GM12878 (cell line): ENCODE results near the gene SLC22A23. TPM values are rescaled to one million over a fixed set of nuclear protein-coding genes. Genes with fewer than 3 reads are reported as not detected.

Source experiments
- ATAC-seq: fragments of 200-7000 bp; cut with Tn5 transposase; 3 replicates; pipeline ENCODE4 v1.9.1; 2020; ENCODE audit warnings: mild to moderate bottlenecking, moderate library complexity
- BruUV-seq: library from RNA; stranded (reverse); fragments of 400-500 nt; replicated peaks from 2 replicates; lab custom pipeline; 2021; lab: Mats Ljungman, UMichigan
- CTCF ChIA-PET: fragments of 300-600 bp; sonication (Branson Sonifier 250); formaldehyde crosslinking; extraction: SDS; loops from one replicate; lab custom pipeline; 2021; ENCODE audit warnings: inconsistent platforms; lab: Yijun Ruan, JAX
- POLR2A ChIA-PET: fragments of 350-600 bp; formaldehyde crosslinking; extraction: SDS; loops from one replicate; lab custom pipeline; 2021; ENCODE audit warnings: inconsistent platforms; lab: Charles Lee
- RAD21 ChIA-PET: fragments of 300-600 bp; sonication (Branson Sonifier 250); formaldehyde crosslinking; loops from one replicate; lab custom pipeline; 2023; ENCODE audit warnings: antibody characterized with exemption; ENCODE audit not compliant: unreplicated experiment; lab: Charles Lee
- SMC1A ChIA-PET: fragments of 300-600 bp; sonication (Branson Sonifier 250); formaldehyde crosslinking; loops from one replicate; lab custom pipeline; 2023; ENCODE audit not compliant: unreplicated experiment, uncharacterized antibody; lab: Charles Lee
- DNase-seq: peaks from one replicate; pipeline ENCODE4 v3.0.0-alpha.2; 2011; ENCODE audit warnings: low read depth, low spot score
- FAIRE-seq: peaks from 3 replicates; lab custom pipeline; 2011; peaks lifted over from hg19 to GRCh38; lab: Jason Lieb, UNC
- H2AFZ ChIP-seq: 2 replicates; pipeline ENCODE4 v1.6.0; 2011; ENCODE audit warnings: low read depth, low read length, control low read depth; ENCODE audit not compliant: control insufficient read depth
- H3K27ac ChIP-seq: 2 replicates; pipeline ENCODE4 v1.5.1; 2011; ENCODE audit warnings: control low read depth; ENCODE audit not compliant: control insufficient read depth, insufficient read depth
- H3K27me3 ChIP-seq, 2 experiments: replicated peaks in 1 of 2; 2 replicates each; pipeline versions ENCODE4 v1.6.0 to v1.6.1; 2011; ENCODE audit warnings: low read length in 1 of 2; ENCODE audit not compliant: control insufficient read depth in 2 of 2, insufficient read depth in 2 of 2
- H3K36me3 ChIP-seq, 2 experiments: 2 replicates each; pipeline ENCODE4 v1.5.1; 2011; ENCODE audit warnings: low read length in 1 of 2; ENCODE audit not compliant: control insufficient read depth in 2 of 2, insufficient read depth in 2 of 2
- H3K4me1 ChIP-seq: 2 replicates; pipeline ENCODE4 v1.6.1; 2011; ENCODE audit warnings: mild to moderate bottlenecking, low read length, moderate library complexity, mixed read lengths; ENCODE audit not compliant: control insufficient read depth, insufficient read depth
- H3K4me2 ChIP-seq: 2 replicates; pipeline ENCODE4 v1.6.0; 2011; ENCODE audit warnings: control low read depth; ENCODE audit not compliant: control insufficient read depth, insufficient read depth
- H3K4me3 ChIP-seq: fragments of 200-600 bp; sonication (generic); 2 replicates; pipeline ENCODE4 v1.5.1; 2016
- H3K79me2 ChIP-seq: 2 replicates; pipeline ENCODE4 v1.6.0; 2011; ENCODE audit warnings: low read length; ENCODE audit not compliant: control insufficient read depth, insufficient read depth
- H3K9ac ChIP-seq: 2 replicates; pipeline ENCODE4 v1.8.0; 2011; ENCODE audit warnings: low read length, control low read depth, mixed read lengths; ENCODE audit not compliant: control insufficient read depth, insufficient read depth
- H3K9me3 ChIP-seq: replicated peaks from 3 replicates; pipeline ENCODE4 v1.5.1; 2011; ENCODE audit warnings: mild to moderate bottlenecking, low read length; ENCODE audit not compliant: control insufficient read depth, insufficient read depth
- H4K20me1 ChIP-seq: 2 replicates; pipeline ENCODE4 v1.6.0; 2011; ENCODE audit not compliant: control insufficient read depth, insufficient read depth
- CBX5 ChIP-seq: sonication (generic); IDR thresholded peaks from 2 replicates; pipeline ENCODE4 v1.6.1; 2016; ENCODE audit warnings: low read depth, moderate library complexity, mild to moderate bottlenecking, inconsistent platforms
- CUX1 ChIP-seq: IDR thresholded peaks from 2 replicates; pipeline ENCODE4 v1.6.1; 2012; ENCODE audit warnings: improper control_type of control experiment, low read depth, low read length; ENCODE audit not compliant: insufficient replicate concordance
- E2F4 ChIP-seq: IDR thresholded peaks from 2 replicates; pipeline ENCODE4 v1.6.1; 2012; ENCODE audit warnings: low read depth, low read length, improper control_type of control experiment
- KDM1A ChIP-seq: fragments of 200-600 bp; sonication (generic); IDR thresholded peaks from 2 replicates; pipeline ENCODE4 v1.6.1; 2016; ENCODE audit warnings: borderline replicate concordance
- RCOR1 ChIP-seq: conservative IDR thresholded peaks from 2 replicates; pipeline ENCODE4 v1.6.1; 2012; ENCODE audit warnings: low read depth, low read length, improper control_type of control experiment
- SKIL ChIP-seq: fragments of 450-650 bp; IDR thresholded peaks from 2 replicates; pipeline ENCODE4 v1.6.1; 2017; ENCODE audit warnings: mild to moderate bottlenecking, low read depth, inconsistent platforms; ENCODE audit not compliant: poor library complexity, severe bottlenecking
- SRF ChIP-seq, 2 experiments: IDR thresholded peaks; 2 replicates each; pipeline ENCODE4 v1.6.1; 2011; ENCODE audit warnings: low read depth in 2 of 2, low read length in 2 of 2, mild to moderate bottlenecking in 1 of 2, moderate library complexity in 1 of 2
- WGBS: methylation state at CpG from one replicate; pipeline ENCODE4 v1.1.6; 2016; ENCODE audit warnings: low lambda C conversion rate; ENCODE audit not compliant: insufficient replicate concordance, insufficient coverage; ENCODE audit errors: missing lambda C conversion rate; 5-methylcytosine and 5-hydroxymethylcytosine counted together
- in situ Hi-C: fragments of 300-500 bp; cut with MboI; formaldehyde crosslinking; loops from 9 replicates; pipeline ENCODE4 v1.14.3; 2018; ENCODE audit warnings: mixed read lengths
- intact Hi-C: fragments of 100-400 bp; cut with micrococcal nuclease; formaldehyde crosslinking; loops from one replicate; pipeline ENCODE4 v1.14.2; 2022; ENCODE audit not compliant: unreplicated experiment
- polyA plus RNA-seq, 11 experiments: library from polyadenylated mRNA; depleted of rRNA in 4 of 11; unstranded in 6 of 11; stranded (reverse) in 5 of 11; fragments of >200 nt; fragmentation: Nextera tagmentation in 4 of 11; fragmentation: Illumina TruSeq in 1 of 11; extraction: Ambion mirVana in 4 of 11; extraction: Trizol in 1 of 11; gene quantifications; 1 replicate in 1 of 11; 2 replicates in 10 of 11; pipeline versions ENCODE4 v1.2.1 to v1.2.3, GENCODE V29; 2011 to 2016; ENCODE audit warnings: inconsistent platforms in 2 of 11, missing spikeins in 2 of 11, low read depth in 1 of 11
- total RNA-seq, 4 experiments: library from RNA; depleted of rRNA in 3 of 4; stranded (reverse); fragments of >200 nt in 3 of 4; fragmentation: Illumina TruSeq in 1 of 4; extraction: Trizol in 1 of 4; gene quantifications; 2 replicates each; pipeline versions ENCODE4 v1.2.1 to v1.2.3, GENCODE V29; 2013 to 2021

SLC22A23 gene
- total and polyA plus RNA-seq, 10 of the 15 experiments (the other 5 are each of a cell fraction or from before 2014, with no cell fraction given) = 0.20 to 2.4 (median 0.74) TPM

- BruUV-seq = no TSS peak
- RAD21 ChIA-PET = interaction anchor here (2.8 to 3.2 kb wide), 2 partner anchors 11 to 60 kb away, joined by 16 to 21 read pairs; no protein-coding TSS in a partner anchor
- SMC1A ChIA-PET = interaction anchor here (0.7 to 6.5 kb wide), 6 partner anchors 10 to 60 kb away, joined by 3 to 41 read pairs (median 4); no protein-coding TSS in a partner anchor
- Histone ChIP-seq H3K9ac (no peak overlapping the region), H3K4me1 (peaks cover 9% of the 10 kb centered on the region), H3K4me2 (no peak overlapping the region), H3K9me3 (no peaks in the 10 kb centered on the region), H4K20me1 (no peaks in the 10 kb centered on the region)
- TF ChIP-seq CBX5 (no peak), CUX1 (no peak), KDM1A (no peak), RCOR1 (no peak), E2F4 (no peak), SRF (IDR thresholded peaks at IDR 0.05; ENCODE audit: low read depth in 2 of 2, low read length in 2 of 2) (no peak), SKIL (no peak)
- TF ChIP-seq, all 136 proteins: peak for 0
- H3K79me2 ChIP-seq = no peaks in the 10 kb centered on the region
- ATAC-seq (no peak), DNase-seq (no peak), FAIRE-seq (no peak)
- no peaks in the 10 kb centered on the region for H3K36me3 ChIP-seq
- in situ Hi-C loops (no loop called here), intact Hi-C loops (no loop called here)
- no peak overlapping the region for H3K4me3 ChIP-seq
- POLR2A ChIA-PET = interaction anchor here (1.0 to 1.1 kb wide), 3 partner anchors 15 to 26 kb away, joined by 3 read pairs; no protein-coding TSS in a partner anchor
- CTCF ChIA-PET = interaction anchor here (0.6 to 1.4 kb wide), 4 partner anchors 9 to 45 kb away, joined by 3 to 4 read pairs (median 4); no protein-coding TSS in a partner anchor
- H2AFZ ChIP-seq = no peak overlapping the region
- no peak overlapping the region for H3K27ac ChIP-seq
- 42% methylated on average over 14 of the region's 14 CpGs for WGBS
- H3K27me3 ChIP-seq = no peaks in the 10 kb centered on the region; a peak in 1 of 4 replicates
Observed at GRCh38 chr6:3322366-3322890, 134.4 kb downstream of the SLC22A23 start.
